ENCODE results near the gene AASDHPPT.

GRCh38 chr11:106131998-106132397 is 54.5 kb downstream of the AASDHPPT start:
- TF ChIP-seq ZKSCAN1 (IDR thresholded peaks at IDR 0.05; ENCODE audit: low read depth, low read length): no peak
- TF ChIP-seq ATF2 (CRISPR knock-in tag; IDR thresholded peaks at IDR 0.05): no peak
- no peak for TF ChIP-seq MLLT1 (IDR thresholded peaks at IDR 0.05)
- no peak for TF ChIP-seq EP300 (IDR thresholded peaks at IDR 0.05; ENCODE audit: low read length)
- no peak for TF ChIP-seq FOXK1 (CRISPR knock-in tag; IDR thresholded peaks at IDR 0.05; ENCODE audit: borderline replicate concordance)
- no peak for TF ChIP-seq EZH2 (IDR thresholded peaks at IDR 0.05; ENCODE audit: borderline replicate concordance, low read depth, low read length)
- no peak for TF ChIP-seq TCF7L2 (IDR thresholded peaks at IDR 0.05; ENCODE audit: low read depth, low read length)

Measured in K562 (cell line).